Spleen (tissue), 7 donors: ENCODE measurements around the gene SUSD3.

Experiments used
- CTCF ChIP-seq, 11 experiments: fragments of 200-600 bp in 7 of 11; fragments of 450-650 bp in 4 of 11; sonication (generic) in 4 of 11; IDR thresholded peaks in 8 of 11; conservative IDR thresholded peaks in 3 of 11; 1 replicate in 7 of 11; 2 replicates in 4 of 11; pipeline versions ENCODE4 v1.4.0 to v1.8.0; 2016 to 2021; ENCODE audit warnings: antibody characterized with exemption in 11 of 11, inconsistent platforms in 4 of 11, mild to moderate bottlenecking in 1 of 11
- POLR2A ChIP-seq, 3 donors: fragments of 450-650 bp; IDR thresholded peaks; one replicate each; pipeline ENCODE4 v1.5.1; 2017; ENCODE audit warnings: antibody characterized with exemption in 3 of 3, mild to moderate bottlenecking in 1 of 3
- POLR2AphosphoS5 ChIP-seq, 3 donors: sonication (generic); formaldehyde crosslinking; IDR thresholded peaks; one replicate each; pipeline ENCODE4 v1.5.1; 2017; ENCODE audit warnings: antibody characterized with exemption in 3 of 3
- donor health status: DM: no; HTN: no; CAD: no; lungs with moderate emphysema.
- donor health status: DM: no; HTN: no; CAD: no.
- donor health status: DM: no; HTN: no; CAD: no.

GRCh38 chr9:93108291-93109041 is 50.0 kb downstream of the SUSD3 start:
- TF ChIP-seq CTCF (IDR thresholded peaks at IDR 0.05 in 8 of 11, conservative IDR thresholded peaks at IDR 0.05 in 3 of 11) (no peak), POLR2AphosphoS5 (IDR thresholded peaks at IDR 0.05) (peak in 1 of 3 donors; percentile 32), POLR2A (IDR thresholded peaks at IDR 0.05) (no peak)
